Measurements from ENCODE around the gene CBX7.

Gene CBX7

DNA sequence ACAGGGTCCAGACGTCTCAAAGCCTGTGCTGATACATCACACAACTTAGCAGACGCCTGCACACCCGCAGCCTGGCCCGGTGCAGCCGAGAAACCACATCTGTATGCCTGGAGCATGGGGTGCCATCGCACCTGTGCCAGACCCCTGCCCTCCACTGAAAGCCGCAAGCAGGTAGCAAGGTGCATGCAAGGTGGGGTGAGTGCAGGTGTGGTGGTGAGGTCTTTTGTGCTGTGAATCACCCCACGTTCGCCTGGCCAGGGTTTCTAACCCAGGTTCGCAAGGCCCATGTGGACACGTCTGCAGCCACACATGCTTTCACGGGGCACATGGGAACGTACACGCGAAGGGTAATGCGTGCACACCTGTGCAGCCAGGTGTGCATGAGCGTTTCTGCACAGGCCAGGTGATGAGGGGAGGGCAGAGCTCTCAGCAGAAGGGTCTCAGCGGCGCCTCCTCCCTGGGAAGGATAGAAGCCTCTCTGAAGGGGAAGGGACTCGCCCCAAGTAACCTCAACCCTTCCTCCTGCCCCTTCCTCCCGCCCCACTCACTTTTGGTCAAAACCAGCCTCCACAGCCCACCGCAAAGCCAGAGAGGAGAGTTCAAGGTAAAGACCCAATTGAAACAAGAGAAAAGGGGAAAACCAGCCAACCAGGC lies 19.5 kb downstream of the CBX7 start:
- DNase-seq (ENCODE audit: low read depth, low spot score) = no peak
- Histone ChIP-seq H3K36me3 (ENCODE audit: control insufficient read depth, insufficient read depth, low read length) (no peaks in the 10 kb centered on the region), H3K27ac (ENCODE audit: low read length) (no peak overlapping the region), H3K27me3 (ENCODE audit: control insufficient read depth, insufficient read depth, low read length) (no peaks in the 10 kb centered on the region), H3K9me3 (ENCODE audit: control insufficient read depth, insufficient read depth, low read length) (no peaks in the 10 kb centered on the region), H3K4me3 (ENCODE audit: low read length) (no peak overlapping the region), H3K4me1 (ENCODE audit: control insufficient read depth, insufficient read depth, low read length) (peaks cover 2% of the 10 kb centered on the region; the same call in 1 of the 2 replicates)
- no CpG with 5 or more reads among the region's 22 CpGs for WGBS (ENCODE audit: insufficient coverage, insufficient read length)

DNA sequence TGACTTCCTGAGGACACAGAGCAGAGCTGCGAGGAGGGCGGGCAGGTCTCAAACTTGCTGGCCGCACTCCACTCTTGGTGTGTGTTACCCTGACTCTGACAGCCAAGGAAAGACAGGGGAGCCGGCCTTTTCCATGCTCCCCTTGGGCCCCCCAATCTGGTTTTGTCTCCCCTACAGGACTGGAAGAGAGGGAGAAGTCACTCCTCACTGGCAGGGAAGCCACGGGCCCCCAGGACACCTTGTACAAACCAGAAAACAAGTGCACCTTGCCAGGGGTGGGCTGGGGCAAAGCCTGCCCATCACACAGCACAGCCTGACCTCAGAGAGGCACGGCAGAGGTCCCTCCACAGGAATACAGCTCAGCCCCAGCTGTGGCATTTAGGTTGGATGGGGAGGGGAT lies 20.2 kb downstream of the CBX7 start:
- Histone ChIP-seq H3K27me3 (ENCODE audit: control insufficient read depth, insufficient read depth, low read length) (no peaks in the 10 kb centered on the region), H3K4me1 (ENCODE audit: control insufficient read depth, insufficient read depth, low read length) (peaks cover 2% of the 10 kb centered on the region; the same call in 1 of the 2 replicates), H3K36me3 (ENCODE audit: control insufficient read depth, insufficient read depth, low read length) (no peaks in the 10 kb centered on the region), H3K9me3 (ENCODE audit: control insufficient read depth, insufficient read depth, low read length) (no peaks in the 10 kb centered on the region), H3K4me3 (ENCODE audit: low read length) (no peak overlapping the region), H3K27ac (ENCODE audit: low read length) (no peak overlapping the region)
- WGBS (ENCODE audit: insufficient coverage, insufficient read length) = no CpG with 5 or more reads among the region's 6 CpGs
- no peak for DNase-seq (ENCODE audit: low read depth, low spot score)

DNA sequence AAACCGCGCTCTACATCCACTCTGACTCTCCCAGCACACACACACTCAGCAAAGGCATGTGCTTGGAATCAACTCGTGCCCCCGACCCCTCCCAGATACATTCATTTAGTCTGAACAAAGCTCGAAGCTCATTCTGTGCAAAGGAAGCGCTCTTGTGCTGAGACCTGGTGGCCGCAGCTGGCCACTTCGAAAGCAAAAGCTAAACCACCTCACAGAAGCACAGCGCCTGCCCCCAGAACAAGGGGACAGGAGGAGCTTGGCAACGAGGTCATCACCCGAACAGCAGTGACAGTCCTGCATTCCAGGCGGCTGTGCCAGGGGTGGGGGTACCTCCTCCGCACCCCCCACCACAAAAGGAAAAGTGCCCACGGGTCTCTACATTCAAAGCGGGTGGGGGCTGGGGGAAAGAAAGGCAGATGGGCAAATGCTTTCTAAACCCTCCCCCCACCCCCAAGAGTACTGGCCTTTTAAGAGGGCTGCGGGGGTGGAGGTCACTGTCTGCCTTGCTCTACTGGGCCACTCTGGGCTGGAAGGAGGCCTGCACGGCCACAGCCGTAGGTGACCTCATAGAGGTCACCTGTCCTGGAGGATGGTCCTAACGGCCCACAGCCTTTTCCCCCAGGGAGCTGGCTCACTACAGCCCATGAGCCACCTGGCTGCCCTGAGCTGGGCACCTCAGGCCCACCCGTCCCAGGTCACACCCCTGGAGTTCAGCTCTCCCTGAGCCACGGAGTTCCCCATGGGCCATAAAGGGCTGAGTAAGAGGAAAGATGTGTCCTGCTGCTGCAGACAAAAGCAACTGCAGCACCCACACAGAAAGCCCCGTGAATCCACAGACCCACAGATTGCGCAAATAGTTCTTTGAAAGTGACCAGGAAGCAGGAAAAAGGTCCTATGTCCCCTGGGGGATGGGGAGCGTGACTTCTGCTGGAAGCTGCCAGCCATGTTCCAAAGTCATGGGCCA lies 21.3 kb downstream of the CBX7 start:
- no peak overlapping the region for H3K27ac ChIP-seq (ENCODE audit: low read length)
- no peaks in the 10 kb centered on the region for H3K36me3 ChIP-seq (ENCODE audit: control insufficient read depth, insufficient read depth, low read length)
- DNase-seq (ENCODE audit: low read depth, low spot score) = no peak
- no peaks in the 10 kb centered on the region for H3K27me3 ChIP-seq (ENCODE audit: control insufficient read depth, insufficient read depth, low read length)
- peaks cover 2% of the 10 kb centered on the region; the same call in 1 of the 2 replicates for H3K4me1 ChIP-seq (ENCODE audit: control insufficient read depth, insufficient read depth, low read length)
- H3K4me3 ChIP-seq (ENCODE audit: low read length) = no peak overlapping the region
- no CpG with 5 or more reads among the region's 24 CpGs for WGBS (ENCODE audit: insufficient coverage, insufficient read length)
- no peaks in the 10 kb centered on the region for H3K9me3 ChIP-seq (ENCODE audit: control insufficient read depth, insufficient read depth, low read length)

DNA sequence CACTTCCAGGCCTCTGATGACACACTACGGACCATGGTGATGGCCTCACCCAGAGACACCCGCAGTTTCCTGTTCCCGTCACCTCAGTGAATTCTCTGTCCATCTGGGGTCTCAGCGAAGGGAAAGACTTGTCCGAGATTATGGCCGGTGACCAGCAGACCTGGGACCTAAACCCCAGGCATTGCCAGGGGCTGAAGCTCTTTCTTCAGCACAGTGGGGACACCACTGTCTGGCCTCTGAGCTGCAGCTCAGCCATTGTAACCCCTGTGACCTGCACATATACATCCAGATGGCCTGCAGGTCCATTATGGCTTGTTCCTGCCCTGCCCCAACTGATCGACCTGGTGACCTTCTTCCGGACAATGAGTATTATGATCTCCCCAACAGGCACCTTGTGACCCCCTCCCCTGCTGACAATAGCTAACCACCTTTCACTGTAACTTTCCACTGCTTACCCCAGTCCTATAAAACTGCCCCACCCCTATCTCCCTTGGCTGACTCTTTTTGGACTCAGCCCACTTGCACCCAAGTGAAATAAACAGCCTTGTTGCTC lies 22.3 kb downstream of the CBX7 start:
- DNase-seq (ENCODE audit: low read depth, low spot score) = no peak
- no CpG with 5 or more reads among the region's 8 CpGs for WGBS (ENCODE audit: insufficient coverage, insufficient read length)
- H3K4me1 ChIP-seq (ENCODE audit: control insufficient read depth, insufficient read depth, low read length) = peaks cover 2% of the 10 kb centered on the region; the same call in 1 of the 2 replicates

DNA sequence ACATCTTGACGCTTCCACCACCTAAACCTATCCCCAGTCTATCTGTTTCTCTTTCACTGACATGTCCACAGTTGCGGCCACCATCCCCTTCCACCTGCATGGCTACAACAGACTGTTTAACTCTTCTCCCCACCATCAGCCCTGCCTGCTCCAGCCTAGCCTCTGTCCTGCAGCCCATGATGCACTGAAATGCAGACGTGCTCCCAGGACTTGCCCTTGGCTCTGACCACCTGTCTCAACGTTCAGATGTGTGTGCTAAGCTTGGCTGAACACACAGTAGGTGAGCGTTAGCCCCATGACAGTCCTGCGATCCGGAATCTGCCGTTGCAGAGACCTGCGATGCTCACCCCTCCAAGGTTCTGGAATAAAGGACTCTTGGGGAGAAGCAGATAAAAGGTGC lies 22.7 kb downstream of the CBX7 start:
- Histone ChIP-seq H3K27me3 (ENCODE audit: control insufficient read depth, insufficient read depth, low read length) (no peaks in the 10 kb centered on the region), H3K9me3 (ENCODE audit: control insufficient read depth, insufficient read depth, low read length) (no peaks in the 10 kb centered on the region), H3K27ac (ENCODE audit: low read length) (no peak overlapping the region), H3K4me1 (ENCODE audit: control insufficient read depth, insufficient read depth, low read length) (peaks cover 2% of the 10 kb centered on the region; the same call in 1 of the 2 replicates), H3K36me3 (ENCODE audit: control insufficient read depth, insufficient read depth, low read length) (no peaks in the 10 kb centered on the region), H3K4me3 (ENCODE audit: low read length) (no peak overlapping the region)
- no peak for DNase-seq (ENCODE audit: low read depth, low spot score)
- WGBS (ENCODE audit: insufficient coverage, insufficient read length) = no CpG with 5 or more reads among the region's 9 CpGs

More for the DNA sequence above, 22.3 kb downstream of the CBX7 start:
- no peak overlapping the region for H3K27ac ChIP-seq (ENCODE audit: low read length)
- no peak overlapping the region for H3K4me3 ChIP-seq (ENCODE audit: low read length)
- no peaks in the 10 kb centered on the region for H3K36me3 ChIP-seq (ENCODE audit: control insufficient read depth, insufficient read depth, low read length)
- no peaks in the 10 kb centered on the region for H3K27me3 ChIP-seq (ENCODE audit: control insufficient read depth, insufficient read depth, low read length)
- no peaks in the 10 kb centered on the region for H3K9me3 ChIP-seq (ENCODE audit: control insufficient read depth, insufficient read depth, low read length)

DNA sequence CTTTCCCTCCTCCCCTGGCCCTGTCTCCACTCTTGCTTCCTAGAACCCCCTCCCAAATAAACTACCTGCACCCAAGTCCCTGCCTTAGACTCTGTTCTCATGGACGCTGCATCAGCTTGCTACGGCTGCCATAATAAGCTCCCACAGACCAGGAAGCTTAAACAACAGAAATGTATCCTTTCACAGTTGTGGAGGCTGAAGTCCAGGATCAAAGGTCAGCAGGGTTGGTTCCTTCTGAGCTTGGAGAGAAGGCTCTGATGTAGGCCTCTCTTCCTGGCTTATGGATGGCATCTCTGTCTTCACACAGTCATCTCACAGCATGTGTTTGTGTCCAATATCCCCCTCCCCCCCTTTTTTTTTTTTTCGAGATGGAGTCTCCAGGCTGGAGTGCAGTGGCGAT lies 23.4 kb downstream of the CBX7 start:
- Histone ChIP-seq H3K9me3 (ENCODE audit: control insufficient read depth, insufficient read depth, low read length) (no peaks in the 10 kb centered on the region), H3K36me3 (ENCODE audit: control insufficient read depth, insufficient read depth, low read length) (no peaks in the 10 kb centered on the region), H3K4me1 (ENCODE audit: control insufficient read depth, insufficient read depth, low read length) (peaks cover 2% of the 10 kb centered on the region; the same call in 1 of the 2 replicates), H3K27me3 (ENCODE audit: control insufficient read depth, insufficient read depth, low read length) (no peaks in the 10 kb centered on the region), H3K4me3 (ENCODE audit: low read length) (no peak overlapping the region), H3K27ac (ENCODE audit: low read length) (no peak overlapping the region)
- no peak for DNase-seq (ENCODE audit: low read depth, low spot score)
- no CpG with 5 or more reads among the region's 4 CpGs for WGBS (ENCODE audit: insufficient coverage, insufficient read length)

DNA sequence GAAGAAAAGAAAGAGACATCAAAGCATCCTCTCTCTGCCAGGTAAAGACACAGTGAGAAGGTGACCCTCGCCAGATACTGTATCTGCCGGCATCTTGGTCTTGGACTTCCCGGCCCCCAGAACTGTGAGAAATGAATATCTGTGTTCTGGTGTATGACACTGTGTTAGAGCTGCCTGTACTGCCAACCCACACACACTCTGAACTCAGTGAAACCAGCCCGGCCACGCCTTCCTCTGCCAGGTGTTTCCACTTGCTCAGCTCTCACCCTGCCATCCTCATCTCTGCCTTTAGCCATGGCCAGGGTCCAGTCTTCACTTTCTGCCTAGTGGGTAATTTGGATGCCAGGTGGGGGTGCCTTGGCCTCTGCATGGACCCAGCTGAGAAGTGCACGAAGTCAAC lies 24.0 kb downstream of the CBX7 start:
- Histone ChIP-seq H3K4me3 (ENCODE audit: low read length) (no peak overlapping the region), H3K27me3 (ENCODE audit: control insufficient read depth, insufficient read depth, low read length) (no peaks in the 10 kb centered on the region), H3K4me1 (ENCODE audit: control insufficient read depth, insufficient read depth, low read length) (peaks cover 3% of the 10 kb centered on the region; the same call in 1 of the 2 replicates), H3K9me3 (ENCODE audit: control insufficient read depth, insufficient read depth, low read length) (no peaks in the 10 kb centered on the region), H3K27ac (ENCODE audit: low read length) (no peak overlapping the region), H3K36me3 (ENCODE audit: control insufficient read depth, insufficient read depth, low read length) (no peaks in the 10 kb centered on the region)
- no CpG with 5 or more reads among the region's 6 CpGs for WGBS (ENCODE audit: insufficient coverage, insufficient read length)
- no peak for DNase-seq (ENCODE audit: low read depth, low spot score)

DNA sequence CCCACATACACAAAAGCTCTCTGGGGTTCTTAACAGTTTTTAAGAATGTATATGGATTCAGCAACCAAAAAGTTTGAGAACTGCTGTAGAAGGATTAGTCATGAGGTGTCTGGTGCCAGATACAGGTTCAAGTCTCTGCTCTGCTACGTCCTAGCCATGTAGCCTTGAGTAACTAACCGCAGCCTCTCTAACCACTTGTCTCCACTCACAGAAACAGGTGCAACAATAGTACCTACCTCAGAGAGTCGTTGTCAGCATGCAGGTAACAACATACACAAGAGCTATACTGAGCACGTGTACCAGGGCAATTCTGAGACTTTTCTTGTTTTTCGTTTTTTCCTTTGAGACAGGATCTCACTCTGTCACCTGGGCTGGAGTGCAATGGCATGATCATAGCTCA lies 26.9 kb downstream of the CBX7 start:
- WGBS (ENCODE audit: insufficient coverage, insufficient read length) = no CpG with 5 or more reads among the region's 5 CpGs
- no peak overlapping the region for H3K4me3 ChIP-seq (ENCODE audit: low read length)
- H3K9me3 ChIP-seq (ENCODE audit: control insufficient read depth, insufficient read depth, low read length) = no peaks in the 10 kb centered on the region
- no peak overlapping the region for H3K27ac ChIP-seq (ENCODE audit: low read length)
- no peaks in the 10 kb centered on the region for H3K27me3 ChIP-seq (ENCODE audit: control insufficient read depth, insufficient read depth, low read length)
- H3K36me3 ChIP-seq (ENCODE audit: control insufficient read depth, insufficient read depth, low read length) = no peaks in the 10 kb centered on the region
- no peak for DNase-seq (ENCODE audit: low read depth, low spot score)
- H3K4me1 ChIP-seq (ENCODE audit: control insufficient read depth, insufficient read depth, low read length) = peaks cover 1% of the 10 kb centered on the region; the same call in 1 of the 2 replicates

DNA sequence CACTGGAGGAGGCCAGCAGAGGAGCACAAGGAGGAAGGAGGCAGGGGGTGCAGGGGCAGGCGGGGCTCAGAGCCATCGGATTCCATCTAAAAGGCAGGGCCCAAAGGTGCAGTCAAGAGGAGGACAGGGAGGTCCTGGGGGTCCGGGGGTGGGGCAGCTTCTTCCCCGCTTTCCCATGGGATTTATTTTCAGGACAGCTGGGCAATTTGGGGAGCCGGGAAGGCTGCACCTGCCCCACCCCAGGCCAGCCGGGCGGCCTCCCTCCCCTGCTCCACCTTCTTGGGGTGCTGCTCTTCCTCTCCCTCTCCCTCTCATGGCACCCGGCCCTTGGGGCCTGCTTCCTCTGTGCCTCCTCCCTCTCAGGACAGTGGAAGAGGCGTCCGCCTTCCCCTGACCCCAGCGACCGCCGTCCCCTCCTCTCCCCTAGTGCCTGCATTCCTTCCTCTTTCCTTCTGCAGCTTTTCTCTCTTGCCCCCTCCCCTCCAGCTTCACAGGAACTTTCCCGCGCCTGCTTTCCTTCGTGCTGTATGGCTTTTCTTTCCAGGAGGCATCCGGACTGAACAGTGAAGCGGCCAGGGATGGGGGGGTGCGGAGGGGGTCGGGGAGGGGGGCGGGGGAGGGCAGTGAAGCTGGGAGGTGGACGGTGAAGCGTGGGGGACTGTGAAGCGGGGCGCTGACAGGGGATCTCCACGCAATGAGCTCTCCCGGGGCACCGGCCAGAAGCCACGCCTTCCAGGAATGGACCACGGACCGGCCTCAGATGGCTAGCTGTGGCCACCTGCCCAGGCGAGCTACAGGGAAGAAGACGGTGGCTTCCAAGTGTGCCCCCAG lies 28.5 kb downstream of the CBX7 start:
- H3K9me3 ChIP-seq (ENCODE audit: control insufficient read depth, insufficient read depth, low read length) = no peaks in the 10 kb centered on the region
- 0 out of 2 replicates have a peak overlapping the region, but pooled peaks have one; percentile 7 for H3K4me3 ChIP-seq (ENCODE audit: low read length)
- H3K4me1 ChIP-seq (ENCODE audit: control insufficient read depth, insufficient read depth, low read length) = peaks cover 1% of the 10 kb centered on the region; the same call in 1 of the 2 replicates
- H3K27ac ChIP-seq (ENCODE audit: low read length) = no peak overlapping the region
- no CpG with 5 or more reads among the region's 33 CpGs for WGBS (ENCODE audit: insufficient coverage, insufficient read length)
- DNase-seq (ENCODE audit: low read depth, low spot score) = no peak
- no peaks in the 10 kb centered on the region for H3K27me3 ChIP-seq (ENCODE audit: control insufficient read depth, insufficient read depth, low read length)
- no peaks in the 10 kb centered on the region for H3K36me3 ChIP-seq (ENCODE audit: control insufficient read depth, insufficient read depth, low read length)

Measured in iPS DF 6.9 (cell line).